GM12878 (cell line): ENCODE data around the gene TMBIM6.

Source experiments
- CTCF ChIP-seq, 3 experiments: IDR thresholded peaks in 2 of 3; conservative IDR thresholded peaks in 1 of 3; 2 replicates each; pipeline ENCODE4 v1.5.1; 2011; ENCODE audit warnings: low read depth in 3 of 3, low read length in 3 of 3, mild to moderate bottlenecking in 3 of 3, control low read depth in 2 of 3, moderate library complexity in 2 of 3, inconsistent platforms in 1 of 3, mixed read lengths in 1 of 3; ENCODE audit not compliant: control insufficient read depth in 2 of 3, insufficient read depth in 1 of 3; ENCODE audit errors: extremely low read depth in 1 of 3
- LARP7 ChIP-seq: fragments of 450-650 bp; IDR thresholded peaks from 2 replicates; pipeline ENCODE4 v1.6.1; 2017; ENCODE audit warnings: mild to moderate bottlenecking

- TF ChIP-seq CTCF (IDR thresholded peaks at IDR 0.05 in 2 of 3, conservative IDR thresholded peaks at IDR 0.05 in 1 of 3; ENCODE audit: control insufficient read depth in 2 of 3, extremely low read depth in 1 of 3, insufficient read depth in 1 of 3, low read depth in 3 of 3, low read length in 3 of 3) (no peak), LARP7 (no peak)
Observed at GRCh38 chr12:49707812-49708147, 33.6 kb upstream of the TMBIM6 start.
